Esophagus mucosa (tissue), 1 donor: ENCODE results near the gene CDH11. TPM values are rescaled to one million over a fixed set of nuclear protein-coding genes. Genes with fewer than 3 reads are reported as not detected.
A peak's percentile ranks its signal among the peaks of the same experiment; 100 is the strongest.

Experiments
- ATAC-seq: fragments of 200-7000 bp; cut with Tn5 transposase; one replicate; pipeline ENCODE4 v1.9.1; 2020
- total RNA-seq: library from RNA; stranded (reverse); gene quantifications from one replicate; pipeline ENCODE4 v1.2.4, GENCODE V29; 2023
- donor health status: DM: yes; HTN: yes; CAD: no.

The CDH11 gene
- 3.8 TPM for total RNA-seq

GRCh38 chr16:65121870-65122723, at the start of gene CDH11:
TSS of gene CDH11 (minus strand) at chr16:65122063. CDS start at chr16:65004869, 117,194 bp downstream.
- peak; percentile 19 for ATAC-seq

GRCh38 chr16:65154321-65154720, 32.5 kb upstream of the CDH11 start:
- ATAC-seq = no peak

GRCh38 chr16:65153365-65154105, 31.7 kb upstream of the CDH11 start:
- ATAC-seq = no peak

- ATAC-seq = no peak
Observed at GRCh38 chr16:65148804-65149203, 26.9 kb upstream of the CDH11 start.

- ATAC-seq = no peak
Observed at GRCh38 chr16:65142276-65142675, 20.4 kb upstream of the CDH11 start.

- ATAC-seq = no peak
Observed at GRCh38 chr16:65136681-65137080, 14.8 kb upstream of the CDH11 start.

GRCh38 chr16:65126845-65127624, 5.2 kb upstream of the CDH11 start:
- no peak for ATAC-seq

GRCh38 chr16:65125871-65126270, 4.0 kb upstream of the CDH11 start:
- ATAC-seq = no peak

GRCh38 chr16:65125322-65125721, 3.5 kb upstream of the CDH11 start:
- no peak for ATAC-seq

- no peak for ATAC-seq
Observed at GRCh38 chr16:65124596-65124995, 2.7 kb upstream of the CDH11 start.

GRCh38 chr16:65124212-65124548, 2.3 kb upstream of the CDH11 start:
- ATAC-seq = no peak

GRCh38 chr16:65123396-65124211, 1.7 kb upstream of the CDH11 start:
- ATAC-seq = peak; percentile 27

GRCh38 chr16:65122724-65123395, 997 bp upstream of the CDH11 start:
- ATAC-seq = peak; percentile 21

- ATAC-seq = no peak
Observed at GRCh38 chr16:65120831-65121721, 787 bp downstream of the CDH11 start.

GRCh38 chr16:65120461-65120830, 1.4 kb downstream of the CDH11 start:
- no peak for ATAC-seq

GRCh38 chr16:65119901-65120401, 1.9 kb downstream of the CDH11 start:
- no peak for ATAC-seq

GRCh38 chr16:65119435-65119834, 2.4 kb downstream of the CDH11 start:
- no peak for ATAC-seq

GRCh38 chr16:65118871-65119270, 3.0 kb downstream of the CDH11 start:
- no peak for ATAC-seq

GRCh38 chr16:65117811-65118448, 3.9 kb downstream of the CDH11 start:
- peak; percentile 77 for ATAC-seq
